ENCODE data around the gene SLC15A2. TPM values are rescaled to one million over a fixed set of nuclear protein-coding genes. Genes with fewer than 3 reads are reported as not detected.
"Not testable (repeated sequence)": the region's sequence is repeated elsewhere in the genome, so short reads cannot be mapped to it uniquely, and the experiment has no call there.

The SLC15A2 gene
- total RNA-seq, 1 donor from 2014 or later: 10.0 TPM

- DNase-seq: no peak
Measured at GRCh38 chr3:121926380-121926779, 32.2 kb downstream of the SLC15A2 start.

- DNase-seq: not testable (repeated sequence)
Measured at GRCh38 chr3:121938141-121938855, 44.1 kb downstream of the SLC15A2 start.

- DNase-seq: no peak
Measured at GRCh38 chr3:121941592-121941991, 47.4 kb downstream of the SLC15A2 start.

GRCh38 chr3:121942116-121942786 lies 48.0 kb downstream of the SLC15A2 start:
- no peak for DNase-seq

- no peak for DNase-seq
Measured at GRCh38 chr3:121943431-121943830, 49.2 kb downstream of the SLC15A2 start.

- no peak for DNase-seq
Measured at GRCh38 chr3:121948641-121949040, 54.4 kb downstream of the SLC15A2 start.

- DNase-seq: no peak
Measured at GRCh38 chr3:121951291-121951919, 57.2 kb downstream of the SLC15A2 start.

- DNase-seq: no peak
Measured at GRCh38 chr3:121956363-121956762, 62.2 kb downstream of the SLC15A2 start.

- DNase-seq: peak; percentile 2
Measured at GRCh38 chr3:121957674-121958415, 63.6 kb downstream of the SLC15A2 start.

GRCh38 chr3:121958801-121959200 lies 64.6 kb downstream of the SLC15A2 start:
- DNase-seq: no peak

- no peak for DNase-seq
Measured at GRCh38 chr3:121961283-121961682, 67.1 kb downstream of the SLC15A2 start.

- no peak for DNase-seq
Measured at GRCh38 chr3:121962443-121962842, 68.2 kb downstream of the SLC15A2 start.

- DNase-seq: no peak
Measured at GRCh38 chr3:121963608-121964007, 69.4 kb downstream of the SLC15A2 start.

GRCh38 chr3:121969631-121970030 lies 75.4 kb downstream of the SLC15A2 start:
- no peak for DNase-seq

- no peak for DNase-seq
Measured at GRCh38 chr3:121970047-121970446, 75.8 kb downstream of the SLC15A2 start.

- no peak for DNase-seq
Measured at GRCh38 chr3:121974601-121975111, 80.5 kb downstream of the SLC15A2 start.

- DNase-seq: no peak
Measured at GRCh38 chr3:121975702-121976302, 81.6 kb downstream of the SLC15A2 start.

- DNase-seq: no peak
Measured at GRCh38 chr3:121976727-121977126, 82.5 kb downstream of the SLC15A2 start.

- no peak for DNase-seq
Measured at GRCh38 chr3:121979246-121979645, 85.0 kb downstream of the SLC15A2 start.

- no peak for DNase-seq
Measured at GRCh38 chr3:121979734-121980449, 85.7 kb downstream of the SLC15A2 start.

GRCh38 chr3:121980450-121980796 lies 86.2 kb downstream of the SLC15A2 start:
- DNase-seq: no peak

GRCh38 chr3:121981473-121981872 lies 87.3 kb downstream of the SLC15A2 start:
- DNase-seq: no peak
